Measurements from ENCODE around the gene BTBD16.

GRCh38 chr10:122280156-122280555 lies 9.1 kb downstream of the BTBD16 start:
- TF ChIP-seq CTCF (IDR thresholded peaks at IDR 0.05) = no peak
- no peak for TF ChIP-seq EZH2 (IDR thresholded peaks at IDR 0.05; ENCODE audit: borderline replicate concordance, insufficient read depth, low read depth, low read length, poor library complexity, severe bottlenecking)

All from B cell (primary cell).